ENCODE measurements around the gene MGARP.

GRCh38 chr4:139241086-139241783 is 38.8 kb downstream of the MGARP start:
- TF ChIP-seq FOSL2 (IDR thresholded peaks at IDR 0.05; ENCODE audit: borderline replicate concordance, low read depth) (no peak), TCF12 (IDR thresholded peaks at IDR 0.05) (no peak), POLR2AphosphoS5 (IDR thresholded peaks at IDR 0.05; ENCODE audit: low read depth, low read length) (no peak), MAX (IDR thresholded peaks at IDR 0.05; ENCODE audit: low read depth) (no peak), SMC3 (IDR thresholded peaks at IDR 0.05; ENCODE audit: low read depth, low read length) (no peak), YY1 (IDR thresholded peaks at IDR 0.05; ENCODE audit: low read depth) (no peak)
